ENCODE measurements around the gene CLEC4C. TPM values are rescaled to one million over a fixed set of nuclear protein-coding genes. Genes with fewer than 3 reads are reported as not detected.

CLEC4C gene
- total and polyA plus RNA-seq, 2 experiments from 2014 or later, result not detected

- Mint-ChIP-seq H3K27me3 (ENCODE audit: insufficient read depth, low read depth, poor library complexity) (peaks cover 13% of the 10 kb centered on the region), H3K4me1 (peaks cover 30% of the 10 kb centered on the region), H3K27ac (peak overlapping the region; percentile 94), H3K9me3 (no peaks in the 10 kb centered on the region; the same call in 2 of the 3 replicates), H3K36me3 (ENCODE audit: low read depth) (peaks cover 12% of the 10 kb centered on the region), H3K4me3 (peak overlapping the region; percentile 7; the same call in 1 of the 3 replicates)
- Histone ChIP-seq H3K27ac (ENCODE audit: low read depth) (peak overlapping the region; percentile 97), H3K9me2 (ENCODE audit: insufficient read depth) (no peaks in the 10 kb centered on the region), H2AFZ (no peak overlapping the region), H3K36me3 (ENCODE audit: insufficient read depth) (no peaks in the 10 kb centered on the region), H3K79me2 (replicated peaks; ENCODE audit: insufficient read depth) (no peaks in the 10 kb centered on the region; the same call in 1 of the 2 replicates), H4K20me1 (replicated peaks; ENCODE audit: insufficient read depth) (no peaks in the 10 kb centered on the region), H3K27me3 (ENCODE audit: insufficient read depth) (no peaks in the 10 kb centered on the region), H3K4me3 (peak overlapping the region; percentile 7; the same call in 1 of the 2 replicates), H3K4me1 (ENCODE audit: insufficient read depth) (peaks cover 28% of the 10 kb centered on the region), H3F3A (replicated peaks; ENCODE audit: low read depth) (peaks cover 13% of the 10 kb centered on the region; the same call in 1 of the 2 replicates), H3K4me2 (peak overlapping the region; percentile 48)
- TF ChIP-seq NANOG (IDR thresholded peaks at IDR 0.05; ENCODE audit: borderline replicate concordance) (peak; percentile 76; the same call in 1 of the 2 replicates), POLR2AphosphoS5 (IDR thresholded peaks at IDR 0.05; ENCODE audit: low read depth) (no peak)
- TF ChIP-seq, protein P1, sequence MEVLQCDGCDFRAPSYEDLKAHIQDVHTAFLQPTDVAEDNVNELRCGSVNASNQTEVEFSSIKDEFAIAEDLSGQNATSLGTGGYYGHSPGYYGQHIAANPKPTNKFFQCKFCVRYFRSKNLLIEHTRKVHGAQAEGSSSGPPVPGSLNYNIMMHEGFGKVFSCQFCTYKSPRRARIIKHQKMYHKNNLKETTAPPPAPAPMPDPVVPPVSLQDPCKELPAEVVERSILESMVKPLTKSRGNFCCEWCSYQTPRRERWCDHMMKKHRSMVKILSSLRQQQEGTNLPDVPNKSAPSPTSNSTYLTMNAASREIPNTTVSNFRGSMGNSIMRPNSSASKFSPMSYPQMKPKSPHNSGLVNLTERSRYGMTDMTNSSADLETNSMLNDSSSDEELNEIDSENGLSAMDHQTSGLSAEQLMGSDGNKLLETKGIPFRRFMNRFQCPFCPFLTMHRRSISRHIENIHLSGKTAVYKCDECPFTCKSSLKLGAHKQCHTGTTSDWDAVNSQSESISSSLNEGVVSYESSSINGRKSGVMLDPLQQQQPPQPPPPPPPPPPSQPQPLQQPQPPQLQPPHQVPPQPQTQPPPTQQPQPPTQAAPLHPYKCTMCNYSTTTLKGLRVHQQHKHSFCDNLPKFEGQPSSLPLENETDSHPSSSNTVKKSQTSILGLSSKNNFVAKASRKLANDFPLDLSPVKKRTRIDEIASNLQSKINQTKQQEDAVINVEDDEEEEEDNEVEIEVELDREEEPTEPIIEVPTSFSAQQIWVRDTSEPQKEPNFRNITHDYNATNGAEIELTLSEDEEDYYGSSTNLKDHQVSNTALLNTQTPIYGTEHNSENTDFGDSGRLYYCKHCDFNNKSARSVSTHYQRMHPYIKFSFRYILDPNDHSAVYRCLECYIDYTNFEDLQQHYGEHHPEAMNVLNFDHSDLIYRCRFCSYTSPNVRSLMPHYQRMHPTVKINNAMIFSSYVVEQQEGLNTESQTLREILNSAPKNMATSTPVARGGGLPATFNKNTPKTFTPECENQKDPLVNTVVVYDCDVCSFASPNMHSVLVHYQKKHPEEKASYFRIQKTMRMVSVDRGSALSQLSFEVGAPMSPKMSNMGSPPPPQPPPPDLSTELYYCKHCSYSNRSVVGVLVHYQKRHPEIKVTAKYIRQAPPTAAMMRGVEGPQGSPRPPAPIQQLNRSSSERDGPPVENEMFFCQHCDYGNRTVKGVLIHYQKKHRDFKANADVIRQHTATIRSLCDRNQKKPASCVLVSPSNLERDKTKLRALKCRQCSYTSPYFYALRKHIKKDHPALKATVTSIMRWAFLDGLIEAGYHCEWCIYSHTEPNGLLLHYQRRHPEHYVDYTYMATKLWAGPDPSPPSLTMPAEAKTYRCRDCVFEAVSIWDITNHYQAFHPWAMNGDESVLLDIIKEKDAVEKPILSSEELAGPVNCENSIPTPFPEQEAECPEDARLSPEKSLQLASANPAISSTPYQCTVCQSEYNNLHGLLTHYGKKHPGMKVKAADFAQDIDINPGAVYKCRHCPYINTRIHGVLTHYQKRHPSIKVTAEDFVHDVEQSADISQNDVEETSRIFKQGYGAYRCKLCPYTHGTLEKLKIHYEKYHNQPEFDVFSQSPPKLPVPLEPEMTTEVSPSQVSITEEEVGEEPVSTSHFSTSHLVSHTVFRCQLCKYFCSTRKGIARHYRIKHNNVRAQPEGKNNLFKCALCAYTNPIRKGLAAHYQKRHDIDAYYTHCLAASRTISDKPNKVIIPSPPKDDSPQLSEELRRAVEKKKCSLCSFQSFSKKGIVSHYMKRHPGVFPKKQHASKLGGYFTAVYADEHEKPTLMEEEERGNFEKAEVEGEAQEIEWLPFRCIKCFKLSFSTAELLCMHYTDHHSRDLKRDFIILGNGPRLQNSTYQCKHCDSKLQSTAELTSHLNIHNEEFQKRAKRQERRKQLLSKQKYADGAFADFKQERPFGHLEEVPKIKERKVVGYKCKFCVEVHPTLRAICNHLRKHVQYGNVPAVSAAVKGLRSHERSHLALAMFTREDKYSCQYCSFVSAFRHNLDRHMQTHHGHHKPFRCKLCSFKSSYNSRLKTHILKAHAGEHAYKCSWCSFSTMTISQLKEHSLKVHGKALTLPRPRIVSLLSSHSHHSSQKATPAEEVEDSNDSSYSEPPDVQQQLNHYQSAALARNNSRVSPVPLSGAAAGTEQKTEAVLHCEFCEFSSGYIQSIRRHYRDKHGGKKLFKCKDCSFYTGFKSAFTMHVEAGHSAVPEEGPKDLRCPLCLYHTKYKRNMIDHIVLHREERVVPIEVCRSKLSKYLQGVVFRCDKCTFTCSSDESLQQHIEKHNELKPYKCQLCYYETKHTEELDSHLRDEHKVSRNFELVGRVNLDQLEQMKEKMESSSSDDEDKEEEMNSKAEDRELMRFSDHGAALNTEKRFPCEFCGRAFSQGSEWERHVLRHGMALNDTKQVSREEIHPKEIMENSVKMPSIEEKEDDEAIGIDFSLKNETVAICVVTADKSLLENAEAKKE (CRISPR knock-in tag; IDR thresholded peaks at IDR 0.05), result peak; percentile 88
- peak; percentile 75 for DNase-seq (ENCODE audit: low spot score)
- peak; percentile 89 for ATAC-seq
These were observed 52.5 kb downstream of the CLEC4C start for GRCh38 chr12:7694556-7695236.

- Histone ChIP-seq H3K36me3 (ENCODE audit: insufficient read depth) (no peaks in the 10 kb centered on the region), H3K79me2 (replicated peaks; ENCODE audit: insufficient read depth) (no peaks in the 10 kb centered on the region; the same call in 1 of the 2 replicates), H3F3A (replicated peaks; ENCODE audit: low read depth) (peaks cover 13% of the 10 kb centered on the region; the same call in 1 of the 2 replicates), H3K4me1 (ENCODE audit: insufficient read depth) (peaks cover 26% of the 10 kb centered on the region), H3K9me2 (ENCODE audit: insufficient read depth) (no peaks in the 10 kb centered on the region), H4K20me1 (replicated peaks; ENCODE audit: insufficient read depth) (no peaks in the 10 kb centered on the region), H3K27me3 (ENCODE audit: insufficient read depth) (no peaks in the 10 kb centered on the region), H3K4me3 (no peak overlapping the region), H2AFZ (no peak overlapping the region), H3K27ac (ENCODE audit: low read depth) (peak overlapping the region; percentile 72), H3K4me2 (peak overlapping the region; percentile 9; the same call in 1 of the 2 replicates)
- no peaks in the 10 kb centered on the region; the same call in 2 of the 3 replicates for H3K9me3 Mint-ChIP-seq
- peaks cover 19% of the 10 kb centered on the region for H3K36me3 Mint-ChIP-seq (ENCODE audit: low read depth)
- ATAC-seq (peak; percentile 25), DNase-seq (ENCODE audit: low spot score) (peak; percentile 21)
- H3K27ac Mint-ChIP-seq, result peak overlapping the region; percentile 35
- H3K4me1 Mint-ChIP-seq, result peaks cover 30% of the 10 kb centered on the region
- no peak overlapping the region; the same call in 2 of the 3 replicates for H3K4me3 Mint-ChIP-seq
- H3K27me3 Mint-ChIP-seq (ENCODE audit: insufficient read depth, low read depth, poor library complexity), result peaks cover 13% of the 10 kb centered on the region
- TF ChIP-seq ZNF331 (CRISPR knock-in tag; IDR thresholded peaks at IDR 0.05; ENCODE audit: low read depth) (no peak), ZNF114 (CRISPR knock-in tag; IDR thresholded peaks at IDR 0.05) (no peak), EZH2 (IDR thresholded peaks at IDR 0.05; ENCODE audit: low read depth, unreplicated experiment) (no peak), POLR2AphosphoS5 (IDR thresholded peaks at IDR 0.05; ENCODE audit: low read depth) (no peak)
- TF ChIP-seq, protein P2, sequence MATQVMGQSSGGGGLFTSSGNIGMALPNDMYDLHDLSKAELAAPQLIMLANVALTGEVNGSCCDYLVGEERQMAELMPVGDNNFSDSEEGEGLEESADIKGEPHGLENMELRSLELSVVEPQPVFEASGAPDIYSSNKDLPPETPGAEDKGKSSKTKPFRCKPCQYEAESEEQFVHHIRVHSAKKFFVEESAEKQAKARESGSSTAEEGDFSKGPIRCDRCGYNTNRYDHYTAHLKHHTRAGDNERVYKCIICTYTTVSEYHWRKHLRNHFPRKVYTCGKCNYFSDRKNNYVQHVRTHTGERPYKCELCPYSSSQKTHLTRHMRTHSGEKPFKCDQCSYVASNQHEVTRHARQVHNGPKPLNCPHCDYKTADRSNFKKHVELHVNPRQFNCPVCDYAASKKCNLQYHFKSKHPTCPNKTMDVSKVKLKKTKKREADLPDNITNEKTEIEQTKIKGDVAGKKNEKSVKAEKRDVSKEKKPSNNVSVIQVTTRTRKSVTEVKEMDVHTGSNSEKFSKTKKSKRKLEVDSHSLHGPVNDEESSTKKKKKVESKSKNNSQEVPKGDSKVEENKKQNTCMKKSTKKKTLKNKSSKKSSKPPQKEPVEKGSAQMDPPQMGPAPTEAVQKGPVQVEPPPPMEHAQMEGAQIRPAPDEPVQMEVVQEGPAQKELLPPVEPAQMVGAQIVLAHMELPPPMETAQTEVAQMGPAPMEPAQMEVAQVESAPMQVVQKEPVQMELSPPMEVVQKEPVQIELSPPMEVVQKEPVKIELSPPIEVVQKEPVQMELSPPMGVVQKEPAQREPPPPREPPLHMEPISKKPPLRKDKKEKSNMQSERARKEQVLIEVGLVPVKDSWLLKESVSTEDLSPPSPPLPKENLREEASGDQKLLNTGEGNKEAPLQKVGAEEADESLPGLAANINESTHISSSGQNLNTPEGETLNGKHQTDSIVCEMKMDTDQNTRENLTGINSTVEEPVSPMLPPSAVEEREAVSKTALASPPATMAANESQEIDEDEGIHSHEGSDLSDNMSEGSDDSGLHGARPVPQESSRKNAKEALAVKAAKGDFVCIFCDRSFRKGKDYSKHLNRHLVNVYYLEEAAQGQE (IDR thresholded peaks at IDR 0.05; ENCODE audit: unreplicated experiment), result no peak
- TF ChIP-seq, protein P3, sequence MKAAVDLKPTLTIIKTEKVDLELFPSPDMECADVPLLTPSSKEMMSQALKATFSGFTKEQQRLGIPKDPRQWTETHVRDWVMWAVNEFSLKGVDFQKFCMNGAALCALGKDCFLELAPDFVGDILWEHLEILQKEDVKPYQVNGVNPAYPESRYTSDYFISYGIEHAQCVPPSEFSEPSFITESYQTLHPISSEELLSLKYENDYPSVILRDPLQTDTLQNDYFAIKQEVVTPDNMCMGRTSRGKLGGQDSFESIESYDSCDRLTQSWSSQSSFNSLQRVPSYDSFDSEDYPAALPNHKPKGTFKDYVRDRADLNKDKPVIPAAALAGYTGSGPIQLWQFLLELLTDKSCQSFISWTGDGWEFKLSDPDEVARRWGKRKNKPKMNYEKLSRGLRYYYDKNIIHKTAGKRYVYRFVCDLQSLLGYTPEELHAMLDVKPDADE (IDR thresholded peaks at IDR 0.05), result no peak
These were observed 53.4 kb downstream of the CLEC4C start for GRCh38 chr12:7693793-7694192.
